SK-N-SH (cell line): Measurements from ENCODE around the gene STK39. TPM values are rescaled to one million over a fixed set of nuclear protein-coding genes. Genes with fewer than 3 reads are reported as not detected.

Experiments
- CTCF ChIA-PET: fragments of 300-600, 350-600 bp; formaldehyde crosslinking; extraction: SDS; loops from one replicate; lab custom pipeline; 2021; lab: Yijun Ruan, JAX
- POLR2A ChIA-PET: fragments of 350-600 bp; sonication (Branson Sonifier 250); formaldehyde crosslinking; extraction: SDS; loops from one replicate; lab custom pipeline; 2020; ENCODE audit warnings: antibody characterized with exemption, inconsistent platforms; lab: Yijun Ruan, JAX
- DNase-seq: peaks from one replicate; pipeline ENCODE4 v3.0.0; 2012
- H2AFZ ChIP-seq: fragments of 200-600 bp; sonication (generic); 2 replicates; pipeline ENCODE4 v1.8.1; 2016; ENCODE audit warnings: antibody characterized with exemption, mild to moderate bottlenecking, low read depth
- H3F3A ChIP-seq: fragments of 200-600 bp; sonication (generic); replicated peaks from 2 replicates; pipeline ENCODE3; 2016; ENCODE audit warnings: antibody characterized with exemption, mild to moderate bottlenecking; ENCODE audit not compliant: insufficient read depth
- H3K27ac ChIP-seq, 2 experiments: fragments of 200-500 bp in 1 of 2; fragments of 200-600 bp in 1 of 2; sonication (Bioruptor generic) in 1 of 2; sonication (generic), shearing (Covaris generic) in 1 of 2; 2 replicates each; pipeline versions ENCODE4 v1.5.1 to v1.6.1; 2014 to 2016; ENCODE audit warnings: low read depth in 2 of 2, inconsistent platforms in 1 of 2, low read length in 1 of 2, mild to moderate bottlenecking in 1 of 2, mixed read lengths in 1 of 2
- H3K27me3 ChIP-seq: fragments of 200-600 bp; sonication (generic), shearing (Covaris generic); 2 replicates; pipeline ENCODE4 v1.6.1; 2016; ENCODE audit warnings: mixed run types; ENCODE audit not compliant: insufficient read depth
- H3K36me3 ChIP-seq, 2 experiments: fragments of 200-500 bp in 1 of 2; fragments of 200-600 bp in 1 of 2; sonication (Bioruptor generic) in 1 of 2; sonication (generic) in 1 of 2; replicated peaks in 1 of 2; 2 replicates each; pipeline versions ENCODE3 to v1.5.1; 2014 to 2016; ENCODE audit warnings: low read length in 1 of 2, mild to moderate bottlenecking in 1 of 2; ENCODE audit not compliant: insufficient read depth in 2 of 2, control insufficient read depth in 1 of 2
- H3K4me1 ChIP-seq, 2 experiments: fragments of 200-500 bp in 1 of 2; fragments of 200-600 bp in 1 of 2; sonication (Bioruptor generic) in 1 of 2; sonication (generic), shearing (Covaris generic) in 1 of 2; 2 replicates each; pipeline versions ENCODE4 v1.5.1 to v1.6.1; 2014 to 2016; ENCODE audit warnings: low read depth in 1 of 2, low read length in 1 of 2, mixed run types in 1 of 2; ENCODE audit not compliant: insufficient read depth in 2 of 2, control insufficient read depth in 1 of 2
- H3K4me2 ChIP-seq: fragments of 200-600 bp; sonication (generic), shearing (Covaris generic); 2 replicates; pipeline ENCODE4 v1.6.1; 2017; ENCODE audit warnings: mixed run types
- H3K4me3 ChIP-seq, 2 experiments: fragments of 200-500 bp in 1 of 2; fragments of 200-600 bp in 1 of 2; sonication (Bioruptor generic) in 1 of 2; sonication (generic), shearing (Covaris generic) in 1 of 2; 2 replicates each; pipeline versions ENCODE4 v1.5.1 to v1.8.1; 2014 to 2016; ENCODE audit warnings: low read depth in 2 of 2, inconsistent platforms in 1 of 2, low read length in 1 of 2, mild to moderate bottlenecking in 1 of 2, mixed read lengths in 1 of 2, moderate library complexity in 1 of 2
- H3K79me2 ChIP-seq: fragments of 200-600 bp; sonication (generic); 2 replicates; pipeline ENCODE4 v1.8.1; 2017; ENCODE audit warnings: mild to moderate bottlenecking; ENCODE audit not compliant: insufficient read depth
- H3K9ac ChIP-seq: fragments of 200-600 bp; sonication (generic); 2 replicates; pipeline ENCODE4 v1.6.1; 2017; ENCODE audit warnings: mixed run types
- H3K9me2 ChIP-seq: fragments of 200-600 bp; sonication (generic); 2 replicates; pipeline ENCODE4 v1.6.1; 2017; ENCODE audit warnings: mixed run types
- H3K9me3 ChIP-seq: fragments of 200-600 bp; sonication (generic); 2 replicates; pipeline ENCODE4 v1.6.1; 2017; ENCODE audit warnings: mixed run types, mild to moderate bottlenecking, moderate library complexity
- H4K20me1 ChIP-seq: fragments of 200-600 bp; sonication (generic); 2 replicates; pipeline ENCODE4 v1.6.1; 2017; ENCODE audit warnings: mild to moderate bottlenecking, mixed run types; ENCODE audit not compliant: insufficient read depth
- CHD2 ChIP-seq: fragments of 150-350 bp; IDR thresholded peaks from 2 replicates; pipeline ENCODE4 v1.6.1; 2018; ENCODE audit warnings: low read length; ENCODE audit not compliant: partially characterized antibody
- ELF1 ChIP-seq: IDR thresholded peaks from 2 replicates; pipeline ENCODE4 v1.4.0; 2012
- EP300 ChIP-seq, 2 experiments: IDR thresholded peaks; 2 replicates each; pipeline versions ENCODE4 v1.4.0 to v1.6.1; 2012; ENCODE audit warnings: borderline replicate concordance in 1 of 2, low read depth in 1 of 2, low read length in 1 of 2
- FOSL2 ChIP-seq: IDR thresholded peaks from 2 replicates; pipeline ENCODE4 v1.4.0; 2012; ENCODE audit warnings: low read depth, mild to moderate bottlenecking, moderate library complexity, borderline replicate concordance
- FOXM1 ChIP-seq: IDR thresholded peaks from 2 replicates; pipeline ENCODE4 v1.4.0; 2012; ENCODE audit warnings: low read depth, mild to moderate bottlenecking
- GABPA ChIP-seq: IDR thresholded peaks from 2 replicates; pipeline ENCODE4 v1.4.0; 2012; ENCODE audit warnings: low read depth, mild to moderate bottlenecking
- GATA2 ChIP-seq: sonication (generic); formaldehyde crosslinking; IDR thresholded peaks from 2 replicates; pipeline ENCODE4 v1.5.0; 2020; ENCODE audit warnings: mild to moderate bottlenecking, missing genetic modification reagents
- IRF3 ChIP-seq: fragments of 150-350 bp; IDR thresholded peaks from 2 replicates; pipeline ENCODE4 v1.6.1; 2016; ENCODE audit warnings: mild to moderate bottlenecking, low read depth, low read length
- JUND ChIP-seq: IDR thresholded peaks from 2 replicates; pipeline ENCODE4 v1.4.0; 2012
- MAX ChIP-seq: IDR thresholded peaks from 2 replicates; pipeline ENCODE4 v1.4.0; 2012; ENCODE audit warnings: low read depth
- MEF2A ChIP-seq: IDR thresholded peaks from 2 replicates; pipeline ENCODE4 v1.4.0; 2012; ENCODE audit warnings: low read depth, borderline replicate concordance
- MXI1 ChIP-seq: IDR thresholded peaks from 2 replicates; pipeline ENCODE4 v1.6.1; 2012; ENCODE audit warnings: mild to moderate bottlenecking, low read depth, low read length, improper control_type of control experiment
- NFIC ChIP-seq: IDR thresholded peaks from 2 replicates; pipeline ENCODE4 v1.4.0; 2012; ENCODE audit warnings: borderline replicate concordance
- NRF1 ChIP-seq: IDR thresholded peaks from 2 replicates; pipeline ENCODE4 v1.6.1; 2012; ENCODE audit warnings: low read depth, mild to moderate bottlenecking, low read length
- PBX3 ChIP-seq: IDR thresholded peaks from 2 replicates; pipeline ENCODE4; 2012
- POLR2AphosphoS5 ChIP-seq: IDR thresholded peaks from 2 replicates; pipeline ENCODE4 v1.6.1; 2012; ENCODE audit warnings: low read depth, low read length
- RAD21 ChIP-seq: IDR thresholded peaks from 2 replicates; pipeline ENCODE4 v1.6.1; 2012; ENCODE audit warnings: mild to moderate bottlenecking, low read length
- RCOR1 ChIP-seq: fragments of 150-350 bp; IDR thresholded peaks from 2 replicates; pipeline ENCODE4 v1.6.1; 2017; ENCODE audit warnings: antibody characterized with exemption, low read length
- REST ChIP-seq: IDR thresholded peaks from 2 replicates; pipeline ENCODE4 v1.6.1; 2012; ENCODE audit warnings: mild to moderate bottlenecking, low read depth, low read length, moderate library complexity
- RFX5 ChIP-seq: IDR thresholded peaks from 2 replicates; pipeline ENCODE4 v1.6.1; 2012; ENCODE audit warnings: mild to moderate bottlenecking, improper control_type of control experiment, low read length
- SMC3 ChIP-seq: IDR thresholded peaks from 2 replicates; pipeline ENCODE4 v1.6.1; 2012; ENCODE audit warnings: low read depth, low read length, improper control_type of control experiment
- TAF1 ChIP-seq: IDR thresholded peaks from 2 replicates; pipeline ENCODE4 v1.6.1; 2012; ENCODE audit warnings: low read depth, mild to moderate bottlenecking, low read length, moderate library complexity, borderline replicate concordance
- TCF12 ChIP-seq: IDR thresholded peaks from 2 replicates; pipeline ENCODE4 v1.4.0; 2012
- TEAD4 ChIP-seq: IDR thresholded peaks from 2 replicates; pipeline ENCODE4 v1.4.0; 2012; ENCODE audit warnings: mild to moderate bottlenecking, borderline replicate concordance; ENCODE audit not compliant: insufficient read depth
- USF1 ChIP-seq: IDR thresholded peaks from 2 replicates; pipeline ENCODE4 v1.4.0; 2012; ENCODE audit warnings: low read depth, borderline replicate concordance
- USF2 ChIP-seq: fragments of 150-350 bp; IDR thresholded peaks from 2 replicates; pipeline ENCODE4 v1.6.1; 2017; ENCODE audit warnings: antibody characterized with exemption, low read length, low read depth, borderline replicate concordance
- YY1 ChIP-seq: IDR thresholded peaks from 2 replicates; pipeline ENCODE4 v1.4.0; 2012; ENCODE audit warnings: low read depth, mild to moderate bottlenecking
- WGBS: methylation state at CpG from one replicate; pipeline ENCODE4 v1.1.6; 2017; ENCODE audit warnings: low lambda C conversion rate; 5-methylcytosine and 5-hydroxymethylcytosine counted together
- polyA plus RNA-seq, 3 experiments: library from polyadenylated mRNA; depleted of rRNA; stranded (reverse); fragments of >200 nt; gene quantifications; 2 replicates each; pipeline ENCODE4 v1.2.3, GENCODE V29; 2012

STK39 gene
- polyA plus RNA-seq, 1 of the 3 experiments (the other 2 are of a cell fraction), result 9.6 TPM

- TF ChIP-seq MXI1 (peak; percentile 83), ELF1 (no peak), GATA2 (CRISPR knock-in tag) (peak; percentile 46), POLR2AphosphoS5 (no peak), FOXM1 (no peak), USF1 (no peak), RAD21 (no peak; the same call in 1 of the 2 replicates), PBX3 (no peak), CHD2 (peak; percentile 31), GABPA (no peak), IRF3 (no peak), EP300 (IDR thresholded peaks at IDR 0.05; ENCODE audit: borderline replicate concordance in 1 of 2, low read depth in 1 of 2, low read length in 1 of 2) (peak in 1 of 2 experiments; percentile 80; a peak in 2 of 4 replicates), NRF1 (no peak), USF2 (no peak), REST (no peak), MEF2A (no peak), RFX5 (no peak), TAF1 (no peak), TEAD4 (0 out of 2 replicates have a peak, but pooled peaks have one; percentile 16), TCF12 (peak; percentile 18; the same call in 1 of the 2 replicates), SMC3 (no peak), NFIC (no peak), FOSL2 (no peak), MAX (no peak), RCOR1 (peak; percentile 73), JUND (no peak), YY1 (no peak)
- H3K27me3 ChIP-seq, result no peaks in the 10 kb centered on the region
- H3K4me2 ChIP-seq, result no peak overlapping the region
- H3K9me2 ChIP-seq, result no peaks in the 10 kb centered on the region
- H3K9me3 ChIP-seq, result no peaks in the 10 kb centered on the region
- CTCF ChIA-PET, result interaction anchor here (1.0 to 3.5 kb wide), 3 partner anchors 21 to 104 kb away, joined by 3 to 11 read pairs (median 3); no protein-coding TSS in a partner anchor
- WGBS, result 67% methylated on average over 3 of the region's 3 CpGs
- H3F3A ChIP-seq, result peaks cover 3% of the 10 kb centered on the region
- H3K4me1 ChIP-seq, result peaks cover 0 to 12% of the 10 kb centered on the region in 2 experiments; a peak in 2 of 4 replicates
- peaks cover 4 to 13% of the 10 kb centered on the region in 2 experiments for H3K36me3 ChIP-seq
- no peaks in the 10 kb centered on the region for H4K20me1 ChIP-seq
- H3K4me3 ChIP-seq, result no peak overlapping the region
- no peaks in the 10 kb centered on the region for H3K79me2 ChIP-seq
- H3K9ac ChIP-seq, result no peak overlapping the region
- H2AFZ ChIP-seq, result no peak overlapping the region
- DNase-seq, result peak; percentile 56
- H3K27ac ChIP-seq, result peak overlapping the region in 1 of 2 experiments; percentile 93; a peak in 2 of 4 replicates
- POLR2A ChIA-PET, result no interaction called here
Observed at GRCh38 chr2:168015274-168015953, 232.0 kb downstream of the STK39 start.
